H1 (cell line): ENCODE results near the gene ARRB1. TPM values are rescaled to one million over a fixed set of nuclear protein-coding genes. Genes with fewer than 3 reads are reported as not detected.

Source experiments
- CTCF ChIA-PET: fragments of 300-600 bp; sonication (Branson Sonifier 250); formaldehyde crosslinking; loops from one replicate; lab custom pipeline; 2021; ENCODE audit not compliant: partially characterized antibody; lab: Charles Lee
- POLR2A ChIA-PET: fragments of 300-600 bp; sonication (Branson Sonifier 250); formaldehyde crosslinking; loops from one replicate; lab custom pipeline; 2021; ENCODE audit warnings: inconsistent platforms; ENCODE audit not compliant: partially characterized antibody; lab: Charles Lee
- DNase-seq, 2 experiments: peaks; one replicate each; pipeline versions ENCODE4 v3.0.0 to v3.0.0-alpha.2; 2010 to 2022; ENCODE audit warnings: low spot score in 2 of 2, low read depth in 1 of 2, mixed read lengths in 1 of 2
- FAIRE-seq: peaks from 2 replicates; lab custom pipeline; 2011; peaks lifted over from hg19 to GRCh38; lab: Jason Lieb, UNC
- H2AFZ ChIP-seq: 2 replicates; pipeline ENCODE4 v1.8.1; 2012; ENCODE audit warnings: low read length, inconsistent platforms
- H2AK5ac ChIP-seq: 2 replicates; pipeline ENCODE4 v1.6.1; 2013; ENCODE audit warnings: low read depth, low read length
- H2BK120ac ChIP-seq: replicated peaks from 2 replicates; pipeline ENCODE3; 2013; ENCODE audit warnings: low read depth, low read length, inconsistent platforms
- H2BK12ac ChIP-seq: 2 replicates; pipeline ENCODE4 v1.6.1; 2013; ENCODE audit warnings: low read depth, low read length
- H2BK15ac ChIP-seq: 2 replicates; pipeline ENCODE4 v1.6.1; 2013; ENCODE audit warnings: low read length
- H2BK20ac ChIP-seq: 2 replicates; pipeline ENCODE4 v1.6.1; 2013; ENCODE audit warnings: low read length
- H2BK5ac ChIP-seq: 2 replicates; pipeline ENCODE4 v1.6.1; 2013; ENCODE audit warnings: low read depth, low read length
- H3K14ac ChIP-seq: 2 replicates; pipeline ENCODE4 v1.6.1; 2013; ENCODE audit warnings: inconsistent platforms; ENCODE audit not compliant: insufficient read length
- H3K18ac ChIP-seq: 2 replicates; pipeline ENCODE4 v1.6.1; 2013; ENCODE audit warnings: low read length; ENCODE audit errors: extremely low read depth
- H3K23ac ChIP-seq: 2 replicates; pipeline ENCODE4 v1.6.1; 2013; ENCODE audit warnings: inconsistent platforms; ENCODE audit not compliant: insufficient read length
- H3K23me2 ChIP-seq: 2 replicates; pipeline ENCODE4 v1.6.1; 2013; ENCODE audit warnings: low read depth, low read length
- H3K27ac ChIP-seq: 2 replicates; pipeline ENCODE4 v1.6.1; 2011; ENCODE audit warnings: low read depth, low read length, inconsistent platforms
- H3K27me3 ChIP-seq, 4 experiments: replicated peaks in 1 of 4; 1 replicate in 1 of 4; 2 replicates in 3 of 4; pipeline versions ENCODE4 v1.6.1 to v1.8.1; 2011 to 2013; ENCODE audit warnings: low read length in 3 of 4, mild to moderate bottlenecking in 3 of 4, inconsistent platforms in 2 of 4, mixed read lengths in 2 of 4, moderate library complexity in 1 of 4; ENCODE audit not compliant: control insufficient read depth in 3 of 4, insufficient read depth in 3 of 4; ENCODE audit errors: extremely low read depth in 1 of 4
- H3K36me3 ChIP-seq, 4 experiments: 2 replicates each; pipeline versions ENCODE4 v1.6.1 to v1.8.1; 2011 to 2013; ENCODE audit warnings: mild to moderate bottlenecking in 4 of 4, low read length in 3 of 4, moderate library complexity in 2 of 4, control low read depth in 1 of 4, inconsistent platforms in 1 of 4; ENCODE audit not compliant: insufficient read depth in 4 of 4, control insufficient read depth in 2 of 4
- H3K4ac ChIP-seq: replicated peaks from 2 replicates; pipeline ENCODE3; 2013; ENCODE audit warnings: low read length, low read depth, mixed read lengths, inconsistent platforms; ENCODE audit not compliant: insufficient read length
- H3K4me1 ChIP-seq, 4 experiments: replicated peaks in 1 of 4; 1 replicate in 1 of 4; 2 replicates in 3 of 4; pipeline versions ENCODE4 v1.6.1 to v1.8.1; 2011 to 2013; ENCODE audit warnings: low read length in 3 of 4, inconsistent platforms in 2 of 4, mixed read lengths in 1 of 4; ENCODE audit not compliant: insufficient read depth in 4 of 4, control insufficient read depth in 3 of 4
- H3K4me2 ChIP-seq, 2 experiments: 2 replicates each; pipeline versions ENCODE4 v1.6.1 to v1.8.1; 2011 to 2013; ENCODE audit warnings: low read depth in 2 of 2, low read length in 2 of 2, control low read depth in 1 of 2, inconsistent platforms in 1 of 2, mild to moderate bottlenecking in 1 of 2; ENCODE audit not compliant: insufficient read depth in 1 of 2
- H3K4me3 ChIP-seq, 4 experiments: fragments of 200-600, 300-600 bp in 1 of 4; sonication (generic), shearing (Covaris generic), sonication (Bioruptor Twin) in 1 of 4; 2 replicates each; pipeline versions ENCODE4 v1.5.1 to v1.8.1; 2011 to 2016; ENCODE audit warnings: low read length in 4 of 4, low read depth in 3 of 4, control low read depth in 2 of 4, inconsistent platforms in 2 of 4, mild to moderate bottlenecking in 2 of 4, mixed read lengths in 1 of 4, moderate library complexity in 1 of 4; ENCODE audit not compliant: insufficient read depth in 2 of 4; ENCODE audit errors: extremely low read depth in 1 of 4
- H3K56ac ChIP-seq: replicated peaks from 2 replicates; pipeline ENCODE3; 2013; ENCODE audit warnings: low read depth, mild to moderate bottlenecking, mixed read lengths, low read length, inconsistent platforms; ENCODE audit not compliant: insufficient read length
- H3K79me1 ChIP-seq: 2 replicates; pipeline ENCODE4 v1.6.1; 2013; ENCODE audit warnings: low read depth, low read length, control low read depth
- H3K79me2 ChIP-seq, 2 experiments: 2 replicates each; pipeline versions ENCODE4 v1.6.1 to v1.8.1; 2012 to 2013; ENCODE audit warnings: low read length in 2 of 2, mild to moderate bottlenecking in 2 of 2, inconsistent platforms in 1 of 2; ENCODE audit not compliant: insufficient read depth in 2 of 2, control insufficient read depth in 1 of 2
- H3K9ac ChIP-seq, 4 experiments: replicated peaks in 1 of 4; 1 replicate in 1 of 4; 2 replicates in 3 of 4; pipeline versions ENCODE4 v1.6.1 to v1.8.1; 2011 to 2013; ENCODE audit warnings: low read depth in 3 of 4, low read length in 3 of 4, control low read depth in 2 of 4, mild to moderate bottlenecking in 2 of 4, moderate library complexity in 2 of 4, inconsistent platforms in 1 of 4; ENCODE audit errors: extremely low read depth in 1 of 4
- H3K9me3 ChIP-seq, 2 experiments: 2 replicates each; pipeline versions ENCODE4 v1.6.1 to v1.8.1; 2012 to 2013; ENCODE audit warnings: mild to moderate bottlenecking in 2 of 2, moderate library complexity in 2 of 2, control low read depth in 1 of 2, inconsistent platforms in 1 of 2, low read depth in 1 of 2, low read length in 1 of 2, mixed read lengths in 1 of 2; ENCODE audit not compliant: insufficient read depth in 2 of 2
- H4K20me1 ChIP-seq, 2 experiments: replicated peaks in 1 of 2; 2 replicates each; pipeline versions ENCODE3 to v1.8.1; 2011 to 2013; ENCODE audit warnings: inconsistent platforms in 2 of 2, low read length in 2 of 2, mild to moderate bottlenecking in 1 of 2; ENCODE audit not compliant: insufficient read depth in 2 of 2, control insufficient read depth in 1 of 2
- H4K5ac ChIP-seq: 2 replicates; pipeline ENCODE4 v1.6.1; 2013; ENCODE audit warnings: low read length, low read depth, mixed read lengths, inconsistent platforms; ENCODE audit not compliant: insufficient read length
- H4K8ac ChIP-seq: 2 replicates; pipeline ENCODE4 v1.8.0; 2013; ENCODE audit warnings: mild to moderate bottlenecking, moderate library complexity, low read length, inconsistent platforms; ENCODE audit not compliant: insufficient read depth; ENCODE audit errors: extremely low read depth
- H4K91ac ChIP-seq: replicated peaks from 2 replicates; pipeline ENCODE3; 2013; ENCODE audit warnings: low read length, mixed read lengths, inconsistent platforms; ENCODE audit not compliant: insufficient read length
- CREB1 ChIP-seq: IDR thresholded peaks from 2 replicates; pipeline ENCODE4 v1.6.1; 2012; ENCODE audit warnings: inconsistent platforms
- CTBP2 ChIP-seq: IDR thresholded peaks from 2 replicates; pipeline ENCODE4 v1.7.0; 2011; ENCODE audit warnings: borderline replicate concordance, mild to moderate bottlenecking, moderate library complexity, mixed read lengths, low read length; ENCODE audit not compliant: insufficient read depth, insufficient read length
- EZH2 ChIP-seq: fragments of 200-600 bp; sonication (generic); IDR thresholded peaks from 2 replicates; pipeline ENCODE4 v1.7.1; 2012; ENCODE audit warnings: low read depth, mild to moderate bottlenecking, moderate library complexity, low read length, inconsistent platforms; ENCODE audit not compliant: severe bottlenecking
- KDM4A ChIP-seq: IDR thresholded peaks from one replicate; pipeline ENCODE4 v1.7.1; 2012; ENCODE audit warnings: low read depth, mild to moderate bottlenecking, moderate library complexity, low read length, inconsistent platforms; ENCODE audit not compliant: severe bottlenecking
- RBBP5 ChIP-seq: IDR thresholded peaks from 2 replicates; pipeline ENCODE4 v1.7.1; 2012; ENCODE audit warnings: low read depth, mild to moderate bottlenecking, inconsistent platforms, low read length, moderate library complexity, borderline replicate concordance
- SUZ12 ChIP-seq: fragments of 200-600 bp; sonication (generic); IDR thresholded peaks from 2 replicates; pipeline ENCODE4 v1.6.1; 2012; ENCODE audit warnings: mild to moderate bottlenecking, inconsistent platforms, low read length, moderate library complexity, mixed read lengths
- WGBS, 2 experiments: shearing (Covaris generic) in 1 of 2; methylation state at CpG; one replicate each; pipeline versions ENCODE4 v1.1.6 to v1.1.7; 2013 to 2015; ENCODE audit warnings: low lambda C conversion rate in 2 of 2, mixed read lengths in 2 of 2, inconsistent platforms in 1 of 2, low coverage in 1 of 2, missing lambda C conversion rate in 1 of 2; ENCODE audit not compliant: insufficient replicate concordance in 2 of 2, insufficient coverage in 1 of 2, insufficient read length in 1 of 2; ENCODE audit errors: extremely low coverage in 1 of 2, missing lambda C conversion rate in 1 of 2; 5-methylcytosine and 5-hydroxymethylcytosine counted together
- polyA plus RNA-seq, 7 experiments: library from polyadenylated mRNA; depleted of rRNA in 3 of 7; stranded (reverse) in 5 of 7; unstranded in 2 of 7; fragments of >200 nt in 5 of 7; fragments of 200-250 nt in 2 of 7; gene quantifications; 1 replicate in 5 of 7; 2 replicates in 1 of 7; 4 replicates in 1 of 7; pipeline versions ENCODE4 v1.2.1 to v1.2.3, GENCODE V29; 2011 to 2013; ENCODE audit warnings: missing spikeins in 2 of 7, mixed read lengths in 2 of 7
- total RNA-seq: library from RNA; stranded (reverse); fragmentation: NEBNext Ultra II Directional; extraction: Animal tissue kit (Norgen Biotek cat#: 25700); gene quantifications from 2 replicates; pipeline ENCODE4 v1.2.1, GENCODE V29; 2021
- TF ChIP-seq, protein P1 (sequence below): IDR thresholded peaks from 2 replicates; pipeline ENCODE4 v1.6.1; 2012; ENCODE audit warnings: inconsistent platforms

ARRB1 gene
- total and polyA plus RNA-seq, 2 of the 8 experiments (the other 6 are each of a cell fraction or from before 2014, with no cell fraction given): 9.4 to 31.8 TPM

- Histone ChIP-seq H2AFZ (peak overlapping the region; percentile 66; the same call in 1 of the 2 replicates), H3K56ac (no peak overlapping the region), H3K14ac (no peak overlapping the region), H2BK120ac (no peak overlapping the region), H3K4me1 (peaks cover 5 to 18% (median 9%) of the 10 kb centered on the region in 4 experiments), H3K18ac (peak overlapping the region; percentile 82; the same call in 1 of the 2 replicates), H3K79me2 (no peaks in the 10 kb centered on the region), H2BK12ac (no peak overlapping the region), H3K79me1 (no peaks in the 10 kb centered on the region), H3K9ac (peak overlapping the region in 1 of 4 experiments; percentile 5; a peak in 2 of 7 replicates), H3K4ac (no peak overlapping the region), H3K23ac (no peak overlapping the region), H3K23me2 (peaks cover 12% of the 10 kb centered on the region; the same call in 1 of the 2 replicates), H3K27me3 (peaks cover 24 to 50% (median 40%) of the 10 kb centered on the region in 4 experiments), H2BK20ac (no peak overlapping the region), H3K27ac (no peak overlapping the region), H2AK5ac (no peak overlapping the region), H3K9me3 (no peaks in the 10 kb centered on the region), H2BK5ac (no peak overlapping the region), H4K20me1 (peaks cover 0 to 3% of the 10 kb centered on the region in 2 experiments), H4K91ac (no peak overlapping the region), H3K4me2 (peak overlapping the region; percentile 79 to 83), H4K8ac (peak overlapping the region; percentile 22; the same call in 1 of the 2 replicates), H3K4me3 (peak overlapping the region; percentile 37 to 63 (median 43)), H3K36me3 (no peaks in the 10 kb centered on the region), H4K5ac (no peak overlapping the region), H2BK15ac (no peak overlapping the region)
- 14% methylated on average over 47 of the region's 72 CpGs; no CpG with 5 or more reads in 1 of the 2 experiments for WGBS, 2 experiments
- ChIA-PET CTCF (interaction anchor here (0.6 to 45.7 kb wide), 21 partner anchors 1 to 245 kb away, joined by 3 to 952 read pairs (median 4); partner anchors contain the start of genes SLCO2B1 and TPBGL), POLR2A (interaction anchor here (0.8 to 1.5 kb wide), 4 partner anchors 20 to 321 kb away, joined by 3 to 7 read pairs (median 3); partner anchors contain the start of gene NEU3)
- DNase-seq (no peak), FAIRE-seq (no peak)
- TF ChIP-seq, protein P1, sequence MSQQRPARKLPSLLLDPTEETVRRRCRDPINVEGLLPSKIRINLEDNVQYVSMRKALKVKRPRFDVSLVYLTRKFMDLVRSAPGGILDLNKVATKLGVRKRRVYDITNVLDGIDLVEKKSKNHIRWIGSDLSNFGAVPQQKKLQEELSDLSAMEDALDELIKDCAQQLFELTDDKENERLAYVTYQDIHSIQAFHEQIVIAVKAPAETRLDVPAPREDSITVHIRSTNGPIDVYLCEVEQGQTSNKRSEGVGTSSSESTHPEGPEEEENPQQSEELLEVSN: peak; percentile 8
- TF ChIP-seq CTBP2 (peak; percentile 1), EZH2 (peak; percentile 72), SUZ12 (peak; percentile 67), CREB1 (no peak), KDM4A (no peak), RBBP5 (peak; percentile 8; the same call in 1 of the 2 replicates)
Measured at GRCh38 chr11:75241906-75242644, 109.4 kb downstream of the ARRB1 start.
